ENCODE results near the gene PPP1R3F.

Gene PPP1R3F

DNA sequence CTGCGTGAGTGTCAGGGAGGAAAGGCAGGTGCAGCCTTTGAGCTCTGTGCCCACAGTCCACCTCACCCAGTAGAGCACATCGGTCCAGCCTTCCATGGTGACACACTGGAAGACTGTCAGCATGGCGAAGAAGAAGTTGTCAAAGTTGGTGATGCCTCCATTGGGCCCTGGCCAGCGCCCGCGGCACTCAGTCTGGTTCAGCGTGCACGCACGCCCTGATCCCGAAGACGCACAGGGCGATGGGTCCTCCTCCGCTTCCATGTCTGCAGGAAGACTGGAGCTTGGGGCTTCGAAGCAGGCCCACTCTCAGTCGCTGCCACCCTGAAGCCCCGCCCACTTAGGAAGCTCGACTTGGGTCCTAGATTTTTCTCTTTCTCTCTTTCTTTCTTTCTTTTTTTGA lies 41.4 kb upstream of the PPP1R3F start:
- H3K27me3 ChIP-seq (ENCODE audit: insufficient read depth, low read length, poor library complexity, severe bottlenecking), result no peaks in the 10 kb centered on the region
- TF ChIP-seq, protein P1, sequence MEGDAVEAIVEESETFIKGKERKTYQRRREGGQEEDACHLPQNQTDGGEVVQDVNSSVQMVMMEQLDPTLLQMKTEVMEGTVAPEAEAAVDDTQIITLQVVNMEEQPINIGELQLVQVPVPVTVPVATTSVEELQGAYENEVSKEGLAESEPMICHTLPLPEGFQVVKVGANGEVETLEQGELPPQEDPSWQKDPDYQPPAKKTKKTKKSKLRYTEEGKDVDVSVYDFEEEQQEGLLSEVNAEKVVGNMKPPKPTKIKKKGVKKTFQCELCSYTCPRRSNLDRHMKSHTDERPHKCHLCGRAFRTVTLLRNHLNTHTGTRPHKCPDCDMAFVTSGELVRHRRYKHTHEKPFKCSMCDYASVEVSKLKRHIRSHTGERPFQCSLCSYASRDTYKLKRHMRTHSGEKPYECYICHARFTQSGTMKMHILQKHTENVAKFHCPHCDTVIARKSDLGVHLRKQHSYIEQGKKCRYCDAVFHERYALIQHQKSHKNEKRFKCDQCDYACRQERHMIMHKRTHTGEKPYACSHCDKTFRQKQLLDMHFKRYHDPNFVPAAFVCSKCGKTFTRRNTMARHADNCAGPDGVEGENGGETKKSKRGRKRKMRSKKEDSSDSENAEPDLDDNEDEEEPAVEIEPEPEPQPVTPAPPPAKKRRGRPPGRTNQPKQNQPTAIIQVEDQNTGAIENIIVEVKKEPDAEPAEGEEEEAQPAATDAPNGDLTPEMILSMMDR (conservative IDR thresholded peaks at IDR 0.05; ENCODE audit: low read length), result no peak
- TF ChIP-seq EZH2phosphoT487 (IDR thresholded peaks at IDR 0.05; ENCODE audit: borderline replicate concordance), result no peak
- no peak overlapping the region for H2AFZ ChIP-seq (ENCODE audit: low read length)
- H3K4me2 ChIP-seq (ENCODE audit: low read depth, low read length, poor library complexity, severe bottlenecking), result no peak overlapping the region
- no peak overlapping the region for H3K9ac ChIP-seq (ENCODE audit: low read depth, low read length, poor library complexity, severe bottlenecking)
- no peak overlapping the region for H3K4me3 ChIP-seq (ENCODE audit: low read length, poor library complexity, severe bottlenecking)
- no peaks in the 10 kb centered on the region for H3K79me2 ChIP-seq (ENCODE audit: insufficient read depth, low read length)
- no peaks in the 10 kb centered on the region for H3K9me3 ChIP-seq (ENCODE audit: insufficient read depth, low read depth, low read length)
- H3K4me1 ChIP-seq (ENCODE audit: insufficient read depth, low read length, poor library complexity, severe bottlenecking), result no peaks in the 10 kb centered on the region
- no peaks in the 10 kb centered on the region for H3K9me2 ChIP-seq (replicated peaks; ENCODE audit: low read depth, low read length)
- H3K36me3 ChIP-seq (ENCODE audit: insufficient read depth, low read length), result no peaks in the 10 kb centered on the region
- no peaks in the 10 kb centered on the region for H3F3A ChIP-seq (ENCODE audit: low read depth)
- no peaks in the 10 kb centered on the region for H4K20me1 ChIP-seq (ENCODE audit: insufficient read depth, low read length, poor library complexity, severe bottlenecking)

DNA sequence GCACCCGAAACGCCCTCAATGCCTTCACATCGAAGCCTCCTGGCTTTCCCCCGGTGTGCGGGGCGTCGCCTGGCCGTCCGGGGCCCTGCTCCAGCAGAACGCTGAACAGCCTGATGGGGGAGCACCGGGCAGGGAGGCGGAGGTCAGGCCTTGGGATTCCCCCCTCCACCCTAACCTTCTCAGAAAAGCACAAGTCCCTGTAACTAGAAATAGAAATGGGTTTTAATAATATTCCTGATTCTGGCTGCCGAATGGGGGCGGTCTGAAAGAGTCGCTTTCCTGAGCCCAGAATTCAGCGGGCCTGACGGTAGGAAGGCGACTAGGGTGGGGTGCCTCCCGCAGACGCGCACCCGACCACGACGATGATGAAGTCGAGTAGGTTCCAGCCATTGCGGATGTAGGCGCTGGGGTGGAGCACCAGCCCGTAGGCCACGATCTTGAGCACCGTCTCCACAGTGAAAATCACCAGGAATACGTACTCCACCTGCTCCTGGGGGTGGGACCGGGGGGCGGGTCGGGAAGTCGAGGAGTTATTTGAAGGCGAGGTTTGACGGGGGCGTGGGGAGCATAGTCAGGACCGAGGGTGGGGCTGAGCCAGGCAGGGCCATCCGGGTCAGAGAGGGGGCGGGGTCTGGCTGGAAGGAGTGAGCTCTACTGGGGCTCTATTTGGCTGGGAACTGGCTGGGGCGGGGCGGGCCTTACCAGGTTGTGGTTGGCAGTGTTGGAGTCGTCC lies 38.9 kb upstream of the PPP1R3F start:
- Histone ChIP-seq H3K9ac (ENCODE audit: low read depth, low read length, poor library complexity, severe bottlenecking) (peak overlapping the region; percentile 65), H3K79me2 (ENCODE audit: insufficient read depth, low read length) (peaks cover 3% of the 10 kb centered on the region; the same call in 1 of the 2 replicates), H3K4me1 (ENCODE audit: insufficient read depth, low read length, poor library complexity, severe bottlenecking) (no peaks in the 10 kb centered on the region), H3K4me3 (ENCODE audit: low read length, poor library complexity, severe bottlenecking) (peak overlapping the region; percentile 73), H4K20me1 (ENCODE audit: insufficient read depth, low read length, poor library complexity, severe bottlenecking) (no peaks in the 10 kb centered on the region), H3K9me3 (ENCODE audit: insufficient read depth, low read depth, low read length) (no peaks in the 10 kb centered on the region), H3K27me3 (ENCODE audit: insufficient read depth, low read length, poor library complexity, severe bottlenecking) (no peaks in the 10 kb centered on the region), H3K4me2 (ENCODE audit: low read depth, low read length, poor library complexity, severe bottlenecking) (peak overlapping the region; percentile 68), H3K9me2 (replicated peaks; ENCODE audit: low read depth, low read length) (no peaks in the 10 kb centered on the region), H2AFZ (ENCODE audit: low read length) (peak overlapping the region; percentile 84), H3F3A (ENCODE audit: low read depth) (no peaks in the 10 kb centered on the region), H3K36me3 (ENCODE audit: insufficient read depth, low read length) (no peaks in the 10 kb centered on the region)
- no peak for TF ChIP-seq EZH2phosphoT487 (IDR thresholded peaks at IDR 0.05; ENCODE audit: borderline replicate concordance)
- TF ChIP-seq, protein P1 (conservative IDR thresholded peaks at IDR 0.05; ENCODE audit: low read length), result peak; percentile 33

DNA sequence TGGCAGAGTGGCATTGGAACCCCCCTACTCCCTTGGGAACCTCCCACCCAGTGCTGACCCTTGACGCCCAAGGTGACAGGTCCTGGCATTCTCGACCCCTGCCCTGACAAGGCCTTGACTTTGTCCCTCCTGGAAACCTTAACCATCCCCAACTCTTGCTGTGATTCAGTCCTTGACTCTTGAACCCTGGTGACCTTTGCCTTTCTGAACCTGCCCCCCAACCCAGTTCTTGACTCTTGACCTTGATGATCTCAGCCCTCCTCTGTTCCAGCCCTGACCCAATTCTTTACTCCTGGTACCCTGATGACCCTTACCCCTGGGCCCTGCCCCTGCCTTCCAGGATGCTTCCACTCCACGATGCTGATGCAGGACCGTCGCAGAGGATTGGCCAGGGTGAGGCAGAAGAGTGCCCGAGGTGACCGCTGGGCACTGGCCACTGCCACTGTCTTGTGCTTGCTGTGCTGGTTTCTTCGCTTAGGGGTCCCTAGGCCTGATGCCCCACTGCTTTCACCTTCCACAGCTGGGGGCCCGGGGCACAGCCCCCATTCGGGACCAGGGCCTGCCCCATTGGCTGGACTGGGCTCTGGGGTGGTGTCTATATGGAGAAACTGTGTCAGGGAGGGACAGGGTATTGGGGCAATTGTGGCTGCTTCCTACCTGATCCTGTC lies 38.1 kb upstream of the PPP1R3F start:
- H3K9me2 ChIP-seq (replicated peaks; ENCODE audit: low read depth, low read length), result no peaks in the 10 kb centered on the region
- no peaks in the 10 kb centered on the region for H3K4me1 ChIP-seq (ENCODE audit: insufficient read depth, low read length, poor library complexity, severe bottlenecking)
- H2AFZ ChIP-seq (ENCODE audit: low read length), result no peak overlapping the region
- no peaks in the 10 kb centered on the region for H3K36me3 ChIP-seq (ENCODE audit: insufficient read depth, low read length)
- H3K79me2 ChIP-seq (ENCODE audit: insufficient read depth, low read length), result peaks cover 5% of the 10 kb centered on the region; the same call in 1 of the 2 replicates
- no peaks in the 10 kb centered on the region for H3F3A ChIP-seq (ENCODE audit: low read depth)
- H3K27me3 ChIP-seq (ENCODE audit: insufficient read depth, low read length, poor library complexity, severe bottlenecking), result no peaks in the 10 kb centered on the region
- H4K20me1 ChIP-seq (ENCODE audit: insufficient read depth, low read length, poor library complexity, severe bottlenecking), result no peaks in the 10 kb centered on the region
- no peaks in the 10 kb centered on the region for H3K9me3 ChIP-seq (ENCODE audit: insufficient read depth, low read depth, low read length)
- peak overlapping the region; percentile 68 for H3K4me2 ChIP-seq (ENCODE audit: low read depth, low read length, poor library complexity, severe bottlenecking)
- H3K4me3 ChIP-seq (ENCODE audit: low read length, poor library complexity, severe bottlenecking), result peak overlapping the region; percentile 73
- TF ChIP-seq, protein P1 (conservative IDR thresholded peaks at IDR 0.05; ENCODE audit: low read length), result no peak
- TF ChIP-seq EZH2phosphoT487 (IDR thresholded peaks at IDR 0.05; ENCODE audit: borderline replicate concordance), result no peak
- peak overlapping the region; percentile 65 for H3K9ac ChIP-seq (ENCODE audit: low read depth, low read length, poor library complexity, severe bottlenecking)
